Kidney (tissue), 14 donors: ENCODE results near the gene SNF8. TPM values are rescaled to one million over a fixed set of nuclear protein-coding genes. Genes with fewer than 3 reads are reported as not detected.

Source experiments
- DNase-seq, 5 donors: peaks; one replicate each; pipeline ENCODE4 v3.0.0-alpha.2; 2013 to 2020
- FAIRE-seq: peaks from 2 replicates; lab custom pipeline; 2012; peaks lifted over from hg19 to GRCh38; lab: Jason Lieb, UNC
- H3K27ac ChIP-seq, 2 donors: one replicate each; pipeline ENCODE4 v1.7.0; 2013; ENCODE audit warnings: low read depth in 2 of 2, low read length in 2 of 2, inconsistent platforms in 1 of 2
- H3K27me3 ChIP-seq: one replicate; pipeline ENCODE4 v1.7.1; 2013; ENCODE audit warnings: low read length, inconsistent platforms; ENCODE audit not compliant: control insufficient read depth, insufficient read depth
- H3K36me3 ChIP-seq, 3 donors: one replicate each; pipeline versions ENCODE4 v1.7.0 to v1.7.1; 2013; ENCODE audit warnings: low read length in 3 of 3, control low read depth in 1 of 3, inconsistent platforms in 1 of 3; ENCODE audit not compliant: insufficient read depth in 3 of 3, control insufficient read depth in 2 of 3
- H3K4me1 ChIP-seq, 3 donors: one replicate each; pipeline versions ENCODE4 v1.7.0 to v1.7.1; 2013; ENCODE audit warnings: low read length in 3 of 3, inconsistent platforms in 1 of 3, low read depth in 1 of 3; ENCODE audit not compliant: control insufficient read depth in 2 of 3, insufficient read depth in 2 of 3
- H3K4me3 ChIP-seq, 3 donors: one replicate each; pipeline versions ENCODE4 v1.7.0 to v1.8.1; 2013; ENCODE audit warnings: low read length in 3 of 3, control low read depth in 1 of 3, inconsistent platforms in 1 of 3
- H3K9ac ChIP-seq, 3 donors: one replicate each; pipeline versions ENCODE4 v1.7.0 to v1.7.1; 2013; ENCODE audit warnings: low read length in 3 of 3, control low read depth in 1 of 3, inconsistent platforms in 1 of 3
- H3K9me3 ChIP-seq, 3 donors: one replicate each; pipeline versions ENCODE4 v1.7.0 to v1.7.1; 2013; ENCODE audit warnings: low read length in 3 of 3, control low read depth in 1 of 3, inconsistent platforms in 1 of 3; ENCODE audit not compliant: control insufficient read depth in 2 of 3, insufficient read depth in 1 of 3
- CTCF ChIP-seq: IDR thresholded peaks from 3 replicates; pipeline ENCODE4 v1.5.1; 2012; ENCODE audit warnings: mild to moderate bottlenecking, moderate library complexity, borderline replicate concordance; ENCODE audit not compliant: insufficient read depth; ENCODE audit errors: extremely low read depth
- intact Hi-C: fragments of 100-400 bp; cut with DNase I; formaldehyde crosslinking; loops from one replicate; pipeline ENCODE4 v1.11.1; 2022
- polyA plus RNA-seq: library from polyadenylated mRNA; stranded (reverse); fragments of 350-450 nt; fragmentation: Illumina TruSeq; extraction: RNeasy Lipid Tissue Mini Kit (QIAGEN cat#74804); gene quantifications from one replicate; pipeline ENCODE4 v1.2.3, GENCODE V29; 2014; ENCODE audit warnings: low read depth, low replicate concordance; ENCODE audit not compliant: insufficient read depth
- total RNA-seq: library from RNA; stranded (reverse); fragmentation: NEBNext Ultra II Directional; extraction: Animal tissue kit (Norgen Biotek cat#: 25700); gene quantifications from one replicate; pipeline ENCODE4 v1.2.1, GENCODE V29; 2021
- donor health status: control.
- donor health status: control.
- donor health status: control.
- donor health status: control.
- donor health status: control.
- donor health status: DM: yes; HTN: yes; CAD: no.
- donor health status: Normal renal cell carcinoma (clear cell type).

The SNF8 gene
- total and polyA plus RNA-seq, 2 donors from 2014 or later, result 110 to 203 TPM

DNA sequence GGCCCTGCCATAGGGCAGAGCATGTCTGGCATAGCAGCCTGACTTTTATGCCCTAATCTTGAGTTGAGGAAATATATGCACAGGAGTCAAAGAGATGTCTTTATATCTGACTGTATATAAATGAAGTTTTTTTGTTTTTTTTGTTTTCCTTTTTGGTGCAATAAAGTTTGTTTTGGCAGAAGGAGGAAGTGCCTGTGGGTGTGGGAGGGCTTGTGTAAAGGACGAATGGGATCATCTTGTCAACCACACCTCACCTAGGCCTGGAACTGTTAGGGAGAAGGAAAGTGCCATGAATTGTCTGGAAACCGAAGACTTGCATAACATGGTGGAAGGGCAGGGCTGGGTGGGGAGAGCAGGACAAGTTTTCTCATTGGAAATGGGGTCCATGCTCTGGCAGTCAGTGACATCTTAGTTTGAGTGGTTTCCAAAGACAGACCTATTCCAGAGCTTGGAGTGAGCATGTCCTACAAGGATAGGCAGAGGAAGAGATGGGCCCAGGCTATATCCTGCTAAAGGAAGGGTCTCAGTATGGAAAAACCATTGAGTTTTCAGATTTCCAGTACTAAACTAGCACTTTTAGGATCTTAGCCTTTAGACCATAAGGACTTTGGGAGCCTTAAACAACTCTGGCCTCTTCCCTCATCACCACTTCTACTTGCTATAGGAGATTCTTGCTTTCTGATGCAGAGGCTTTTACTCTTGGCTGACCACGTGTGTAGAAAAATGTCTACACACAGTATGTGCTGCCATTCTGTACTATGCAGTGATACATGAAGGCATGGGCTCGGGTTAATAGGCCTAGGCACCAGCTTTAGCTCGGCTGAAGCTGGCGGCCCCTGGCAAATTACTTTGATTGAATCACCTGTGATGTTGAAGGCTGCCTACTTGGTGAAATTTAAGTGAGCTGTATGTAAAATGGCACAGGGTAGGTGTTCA lies 15.5 kb downstream of the SNF8 start:
- DNase-seq (no peak), FAIRE-seq (no peak)
- Histone ChIP-seq H3K27ac (no peak overlapping the region), H3K4me1 (no peaks in the 10 kb centered on the region), H3K9me3 (no peaks in the 10 kb centered on the region), H3K9ac (no peak overlapping the region), H3K4me3 (no peak overlapping the region), H3K36me3 (peaks cover 16 to 65% (median 42%) of the 10 kb centered on the region in 3 donors), H3K27me3 (no peaks in the 10 kb centered on the region)
- intact Hi-C loops, result no loop called here
- TF ChIP-seq CTCF, result no peak

DNA sequence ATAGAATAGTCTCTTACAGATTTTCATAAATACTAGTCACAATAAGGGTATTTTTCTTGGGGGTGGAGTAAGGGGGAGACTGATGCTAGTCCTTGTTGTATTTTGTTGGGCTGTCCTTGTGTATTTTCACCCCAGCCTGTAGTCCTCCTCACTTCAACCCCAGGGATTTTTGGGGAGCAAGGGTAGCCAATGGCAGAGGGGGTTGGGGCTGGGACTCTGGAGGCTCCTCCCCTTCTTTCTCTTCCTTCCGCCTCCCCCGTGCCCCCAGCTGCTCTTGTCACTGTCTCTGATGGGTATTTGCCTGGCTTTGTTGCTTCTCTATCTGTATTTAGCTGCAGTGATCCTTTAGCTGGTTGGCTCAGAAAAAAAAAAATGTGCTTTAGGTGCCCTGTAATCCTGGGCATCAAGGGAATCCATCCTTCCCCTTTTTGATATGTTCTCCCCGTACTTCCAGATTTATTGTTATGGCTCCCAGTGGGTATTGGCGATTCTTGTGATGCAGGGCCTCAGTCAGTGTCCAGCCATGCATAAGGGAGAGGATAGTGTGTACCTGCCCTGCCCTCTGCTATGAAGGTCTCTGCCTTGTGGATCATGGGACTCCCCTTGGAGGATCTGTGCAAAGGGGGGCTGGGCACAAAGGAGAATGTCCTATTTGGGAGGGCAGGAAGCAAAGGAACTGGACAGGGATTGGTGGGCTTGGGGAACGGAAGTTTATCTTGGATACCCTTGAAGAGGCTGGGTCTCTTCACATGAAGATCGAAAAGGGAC lies 16.5 kb downstream of the SNF8 start:
- Histone ChIP-seq H3K4me3 (no peak overlapping the region), H3K4me1 (no peaks in the 10 kb centered on the region), H3K27ac (no peak overlapping the region), H3K9ac (no peak overlapping the region), H3K36me3 (peaks cover 20 to 63% (median 41%) of the 10 kb centered on the region in 3 donors), H3K9me3 (no peaks in the 10 kb centered on the region), H3K27me3 (no peaks in the 10 kb centered on the region)
- FAIRE-seq (no peak), DNase-seq (no peak)
- TF ChIP-seq CTCF, result no peak
- intact Hi-C loops, result no loop called here

GRCh38 chr17:48925991-48926342 lies 18.7 kb downstream of the SNF8 start:
- intact Hi-C loops, result no loop called here
- Histone ChIP-seq H3K4me1 (no peaks in the 10 kb centered on the region), H3K27ac (no peak overlapping the region), H3K27me3 (no peaks in the 10 kb centered on the region), H3K4me3 (no peak overlapping the region), H3K9ac (no peak overlapping the region), H3K36me3 (peaks cover 21 to 59% (median 45%) of the 10 kb centered on the region in 3 donors), H3K9me3 (no peaks in the 10 kb centered on the region)
- TF ChIP-seq CTCF, result no peak
- FAIRE-seq, result no peak
- DNase-seq, result no peak
